Activated CD8-positive, alpha-beta memory T cell treated with anti-CD3 and anti-CD28 coated beads for 36 hours (primary cell): ENCODE results near the gene DNM3. TPM values are rescaled to one million over a fixed set of nuclear protein-coding genes. Genes with fewer than 3 reads are reported as not detected.

Source experiments
- CTCF ChIA-PET: fragments of 350-600 bp; sonication (Branson Sonifier 250); formaldehyde crosslinking; loops from one replicate; lab custom pipeline; 2021; ENCODE audit warnings: antibody characterized with exemption; lab: Charles Lee
- POLR2A ChIA-PET: fragments of 350-600 bp; sonication (Branson Sonifier 250); formaldehyde crosslinking; loops from one replicate; lab custom pipeline; 2021; ENCODE audit warnings: antibody characterized with exemption; lab: Charles Lee
- total RNA-seq, 2 experiments: library from RNA; stranded (reverse); gene quantifications; one replicate each; pipeline ENCODE4 v1.2.3, GENCODE V29; 2021

Gene DNM3
- total RNA-seq, 2 experiments from 2014 or later, result 0.57 to 0.78 TPM

- POLR2A ChIA-PET, result no interaction called here
- CTCF ChIA-PET, result no interaction called here
Observed at GRCh38 chr1:171811672-171812071, 29.6 kb upstream of the DNM3 start.

- POLR2A ChIA-PET, result no interaction called here
- CTCF ChIA-PET, result no interaction called here
Observed at GRCh38 chr1:171814692-171815091, 26.6 kb upstream of the DNM3 start.

- ChIA-PET CTCF (interaction anchor here (1.9 kb wide), 1 partner anchor 14 kb away, joined by 7 read pairs; no protein-coding TSS in a partner anchor), POLR2A (no interaction called here)
Observed at GRCh38 chr1:171816300-171816901, 24.9 kb upstream of the DNM3 start.

DNA sequence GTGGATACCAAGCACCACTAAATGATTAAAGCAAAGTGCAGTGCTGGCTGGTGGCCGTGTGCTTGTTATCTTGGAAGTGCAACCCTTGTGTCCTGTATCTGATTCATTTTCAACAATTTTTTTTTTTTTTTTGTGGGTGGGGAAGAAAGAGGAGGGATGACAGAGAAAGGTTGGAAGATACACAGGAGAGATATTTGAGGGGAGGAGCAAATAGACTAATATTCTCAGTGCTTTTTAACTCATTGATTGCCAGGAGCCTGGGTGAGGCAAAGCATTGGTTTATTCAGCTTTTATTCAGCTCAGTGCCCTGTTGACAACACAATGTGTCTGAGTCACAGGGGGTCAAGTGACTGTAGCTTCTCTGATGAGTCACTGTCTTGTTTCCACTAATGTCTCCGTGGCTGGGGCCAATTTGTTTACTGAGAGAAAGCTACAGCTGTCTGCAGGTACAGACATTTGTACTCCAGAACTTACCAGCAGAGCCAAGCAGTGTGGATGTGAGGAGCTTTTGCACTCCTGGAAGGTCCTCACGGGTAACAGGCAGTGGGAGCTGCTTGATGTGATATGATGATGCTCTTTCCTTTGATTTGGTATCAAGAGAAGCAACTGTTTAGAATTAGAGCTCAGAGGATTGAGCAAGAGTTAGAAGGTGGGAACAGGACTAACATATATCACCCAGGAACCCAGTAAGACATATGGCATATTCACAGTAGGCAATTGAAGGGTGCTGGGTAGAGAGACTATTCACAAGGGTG lies 23.6 kb upstream of the DNM3 start:
- POLR2A ChIA-PET, result no interaction called here
- CTCF ChIA-PET, result interaction anchor here (0.7 to 1.9 kb wide), 3 partner anchors 15 to 31 kb away, joined by 3 to 7 read pairs (median 3); no protein-coding TSS in a partner anchor

DNA sequence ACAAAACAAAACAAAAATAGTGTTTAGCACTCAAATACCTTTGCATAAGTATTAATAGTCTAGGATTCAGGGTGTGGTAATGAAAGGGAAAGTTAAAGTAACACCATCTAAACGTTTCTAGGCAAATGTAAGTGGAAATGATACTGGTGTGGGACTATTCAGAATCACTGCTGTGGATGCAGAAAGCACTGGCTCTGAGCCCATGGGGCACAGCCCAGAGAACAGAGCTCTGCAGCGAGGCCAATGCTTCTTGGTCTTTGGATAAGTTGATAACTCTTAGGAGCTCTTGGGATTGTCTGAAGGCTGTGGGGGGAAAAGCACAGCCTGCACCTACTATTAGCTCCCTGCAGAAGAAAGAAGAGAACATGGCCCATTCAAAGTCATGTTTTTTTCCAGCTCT lies 21.4 kb upstream of the DNM3 start:
- POLR2A ChIA-PET, result no interaction called here
- CTCF ChIA-PET, result interaction anchor here (0.8 kb wide), 1 partner anchor 158 kb away, joined by 3 read pairs; no protein-coding TSS in a partner anchor

DNA sequence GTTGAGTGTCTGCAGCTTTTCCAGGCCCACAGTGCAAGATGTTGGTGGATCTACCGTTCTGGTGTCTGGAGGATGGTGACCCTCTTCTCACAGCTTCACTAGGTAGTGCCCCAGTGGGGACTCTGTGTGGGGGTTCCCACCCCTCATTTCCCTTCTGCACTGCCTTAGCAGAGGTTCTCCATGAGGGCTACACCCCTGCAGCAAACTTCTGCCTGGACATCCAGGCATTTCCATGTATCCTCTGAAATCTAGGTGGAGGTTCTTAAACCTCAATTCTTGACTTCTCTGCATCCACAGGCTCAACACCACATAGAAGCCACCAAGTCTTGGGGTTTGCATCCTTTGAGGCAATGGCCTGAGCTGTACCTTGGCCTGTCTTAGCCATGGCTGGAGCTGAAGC lies 14.3 kb upstream of the DNM3 start:
- ChIA-PET CTCF (no interaction called here), POLR2A (no interaction called here)

GRCh38 chr1:171828794-171829193 lies 12.5 kb upstream of the DNM3 start:
- ChIA-PET POLR2A (no interaction called here), CTCF (no interaction called here)

GRCh38 chr1:171833091-171833825 lies 8.0 kb upstream of the DNM3 start:
- POLR2A ChIA-PET, result no interaction called here
- CTCF ChIA-PET, result no interaction called here

DNA sequence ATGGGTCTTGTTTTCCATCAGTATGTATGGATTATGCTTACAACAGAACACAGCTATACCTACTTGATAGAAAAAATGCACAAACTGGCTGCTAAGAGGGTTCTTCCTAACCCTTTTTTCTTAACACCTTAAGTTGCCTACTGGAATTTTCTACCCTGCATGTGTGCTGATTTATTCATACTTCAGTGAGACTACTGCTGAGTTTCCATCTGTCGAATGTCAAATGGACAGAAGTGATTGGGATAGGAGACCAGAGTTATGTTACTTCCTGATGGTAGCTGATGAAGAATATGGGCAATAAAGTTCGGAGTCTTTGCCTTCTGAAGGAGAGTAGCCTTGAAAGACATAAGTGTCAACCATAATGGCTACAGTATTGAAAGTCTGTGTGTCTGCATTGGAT lies 6.5 kb upstream of the DNM3 start:
- CTCF ChIA-PET, result interaction anchor here (1.2 kb wide), 1 partner anchor 31 kb away, joined by 4 read pairs; no protein-coding TSS in a partner anchor
- POLR2A ChIA-PET, result no interaction called here

DNA sequence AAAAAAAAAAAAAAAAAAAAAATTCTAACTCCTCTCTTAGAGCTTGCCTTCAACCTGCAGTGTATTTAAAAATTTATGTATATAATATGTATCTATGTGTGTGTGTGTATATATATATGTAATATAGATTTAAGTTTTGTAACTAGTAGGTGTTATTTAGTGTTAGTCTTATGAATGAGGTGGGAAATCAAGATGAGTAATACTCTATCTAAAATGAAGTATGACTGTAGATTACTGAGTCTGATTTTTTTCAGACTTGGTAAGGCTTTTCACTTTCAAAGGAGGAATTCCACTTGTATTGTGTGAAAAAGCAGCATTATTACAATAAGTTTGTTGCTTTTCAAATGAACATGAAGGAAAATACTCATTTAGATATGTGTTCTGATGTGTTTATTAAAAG lies 5.4 kb upstream of the DNM3 start:
- CTCF ChIA-PET, result interaction anchor here (0.7 kb wide), 1 partner anchor 194 kb away, joined by 3 read pairs; no protein-coding TSS in a partner anchor

DNA sequence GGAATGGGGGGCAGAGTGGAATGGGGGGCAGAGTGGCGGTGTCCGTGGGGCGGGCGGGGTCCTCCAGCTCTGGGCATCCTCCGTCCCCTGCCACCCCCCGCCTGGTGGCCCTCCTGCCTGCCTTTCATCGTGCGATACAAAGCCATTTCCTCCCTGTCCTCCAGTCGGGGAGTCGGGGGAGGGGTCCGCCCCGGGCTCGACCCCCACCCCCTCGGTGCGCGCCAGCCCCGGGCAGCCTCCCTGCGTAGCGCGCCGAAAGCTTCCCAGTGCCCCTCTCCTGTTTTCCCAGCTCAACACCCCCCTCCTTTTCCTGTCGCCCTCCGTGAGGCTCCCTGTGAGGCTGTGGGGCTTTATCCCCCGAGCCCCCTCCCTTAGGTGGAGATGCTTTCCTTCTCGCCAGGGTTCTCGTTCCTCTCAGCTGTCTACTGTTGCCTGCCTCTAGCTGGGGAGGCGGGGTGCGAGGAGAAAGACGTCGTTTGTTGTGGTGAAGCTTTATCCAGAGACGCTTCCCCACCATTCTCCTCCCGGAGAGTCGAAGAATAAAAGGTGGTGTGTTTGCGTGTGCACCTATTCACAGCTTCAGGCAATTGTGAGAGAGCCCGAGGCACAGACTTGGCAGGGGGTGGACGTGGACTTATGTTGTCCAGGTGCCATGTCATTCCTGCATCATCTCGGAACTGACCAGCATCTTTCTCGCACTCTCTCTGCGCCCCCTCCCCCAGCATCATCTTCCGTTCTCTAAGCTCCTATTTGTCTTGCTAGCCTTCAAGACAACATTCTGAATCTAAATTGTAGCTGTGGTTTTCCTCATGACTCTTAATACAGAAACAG lies 848 bp downstream of the DNM3 start:
- ChIA-PET CTCF (interaction anchor here (0.5 kb wide), 1 partner anchor 35 kb away, joined by 3 read pairs; no protein-coding TSS in a partner anchor), POLR2A (interaction anchor here (0.5 to 0.7 kb wide), 3 partner anchors 43 to 93 kb away, joined by 3 read pairs; no protein-coding TSS in a partner anchor)

More for the DNA sequence above, 5.4 kb upstream of the DNM3 start:
- POLR2A ChIA-PET, result interaction anchor here (0.6 kb wide), 1 partner anchor 51 kb away, joined by 5 read pairs; no protein-coding TSS in a partner anchor

- CTCF ChIA-PET, result no interaction called here
- POLR2A ChIA-PET, result no interaction called here
Observed at GRCh38 chr1:171844381-171844780, 3.1 kb downstream of the DNM3 start.

GRCh38 chr1:171845998-171846397 lies 4.7 kb downstream of the DNM3 start:
- CTCF ChIA-PET, result no interaction called here
- POLR2A ChIA-PET, result no interaction called here

DNA sequence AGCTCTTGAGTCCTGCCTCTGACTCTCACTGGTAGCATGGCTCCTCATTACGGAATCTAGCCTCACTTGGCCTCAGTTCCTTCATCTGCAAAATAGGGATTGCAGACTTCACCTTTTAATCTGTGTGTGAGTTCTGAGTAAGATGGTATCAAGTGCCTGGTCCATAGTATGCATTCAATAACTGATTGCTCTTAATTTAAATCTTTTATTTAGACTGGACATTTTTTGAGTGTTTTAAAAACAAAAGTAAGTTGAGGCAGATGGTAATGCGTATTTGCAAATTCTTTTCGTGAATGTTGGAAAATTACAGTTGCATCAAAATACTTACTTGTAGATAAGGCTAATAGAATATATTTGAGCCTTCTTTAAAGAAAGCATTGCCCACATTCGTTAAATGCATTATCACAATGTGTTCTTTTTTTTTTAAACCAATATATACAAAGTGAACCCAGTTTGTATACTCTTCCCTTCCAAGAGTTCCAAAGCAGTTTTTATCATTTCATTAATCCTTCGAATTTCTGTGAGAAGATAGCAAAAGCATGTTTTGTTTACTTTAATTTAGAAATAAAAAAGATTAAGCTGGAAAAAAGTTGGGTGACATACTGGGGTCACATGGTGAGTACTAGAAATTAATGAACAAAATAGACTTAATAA lies 8.1 kb downstream of the DNM3 start:
- CTCF ChIA-PET, result no interaction called here
- POLR2A ChIA-PET, result no interaction called here

- ChIA-PET POLR2A (no interaction called here), CTCF (no interaction called here)
Observed at GRCh38 chr1:171850651-171851350, 9.5 kb downstream of the DNM3 start.

DNA sequence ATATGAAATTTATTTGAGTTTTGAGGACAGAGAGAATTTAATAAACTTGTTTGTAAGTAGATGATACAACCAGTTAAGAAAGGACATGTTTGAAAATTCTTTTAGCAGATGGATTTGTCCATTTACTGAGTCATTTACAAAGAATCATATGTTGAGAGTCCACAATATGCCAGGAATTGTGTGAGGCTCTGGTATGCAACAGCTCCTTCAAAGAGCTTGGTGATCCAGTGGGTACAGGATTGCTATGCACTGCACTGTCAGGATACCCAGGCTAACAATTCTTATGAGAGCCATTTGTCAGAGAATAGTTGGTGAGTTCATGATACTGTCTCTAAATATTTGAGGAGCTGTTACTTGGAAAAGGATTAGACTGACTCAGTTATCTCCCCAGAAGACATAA lies 11.0 kb downstream of the DNM3 start:
- ChIA-PET POLR2A (no interaction called here), CTCF (no interaction called here)

DNA sequence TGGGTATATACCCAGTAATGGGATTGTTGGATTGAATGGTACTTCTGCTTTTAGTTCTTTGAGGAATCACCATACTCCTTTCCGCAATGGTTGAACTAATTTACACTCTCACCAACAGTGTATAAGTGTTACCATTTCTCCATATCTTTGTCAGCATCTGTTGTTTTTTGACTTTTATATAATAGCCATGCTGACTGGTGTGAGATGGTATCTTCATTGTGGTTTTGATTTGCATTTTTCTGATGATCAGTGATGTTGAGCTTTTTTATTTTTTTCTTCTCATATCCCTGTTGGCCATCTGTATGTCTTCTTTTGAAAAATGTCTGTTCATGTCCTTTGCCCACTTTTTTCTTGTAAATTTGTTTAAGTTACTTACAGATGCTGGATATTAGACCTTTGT lies 14.1 kb downstream of the DNM3 start:
- ChIA-PET CTCF (no interaction called here), POLR2A (no interaction called here)

DNA sequence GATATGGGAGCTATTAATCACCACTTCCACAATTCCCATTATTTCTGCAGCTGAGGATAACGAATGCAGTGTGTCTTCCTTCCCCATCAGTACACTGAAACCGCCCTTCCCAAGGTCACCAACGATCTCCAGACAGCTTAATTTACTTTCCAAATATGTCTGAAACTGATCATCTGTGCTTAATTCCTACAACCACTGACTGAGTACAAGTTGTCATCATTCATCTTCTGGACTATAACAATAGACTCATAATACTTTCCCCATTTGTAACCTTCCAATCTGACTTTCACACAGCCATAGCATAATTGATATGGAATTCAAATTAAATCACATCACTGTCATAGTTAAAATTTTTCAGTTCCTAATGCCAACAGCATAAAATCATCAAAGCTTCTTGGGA lies 17.4 kb downstream of the DNM3 start:
- ChIA-PET POLR2A (no interaction called here), CTCF (no interaction called here)
